DOHH2 (cell line): ENCODE measurements around the gene CPOX.

Experiments
- H3F3A ChIP-seq: fragments of 200-600 bp; sonication (generic), shearing (Covaris generic); 2 replicates; pipeline ENCODE4 v1.6.0; 2016; ENCODE audit warnings: antibody characterized with exemption, mild to moderate bottlenecking; ENCODE audit not compliant: control insufficient read depth, insufficient read depth
- H3K27ac ChIP-seq: fragments of 200-600 bp; sonication (generic); 2 replicates; pipeline ENCODE4 v1.5.1; 2014; ENCODE audit warnings: low read depth, mild to moderate bottlenecking, low read length, moderate library complexity
- H3K27me3 ChIP-seq: fragments of 200-600 bp; sonication (generic); 2 replicates; pipeline ENCODE4 v1.6.1; 2014; ENCODE audit warnings: mild to moderate bottlenecking, low read length, mixed read lengths; ENCODE audit not compliant: control insufficient read depth
- H3K36me3 ChIP-seq: fragments of 200-600 bp; sonication (generic); 2 replicates; pipeline ENCODE4 v1.6.1; 2014; ENCODE audit warnings: mild to moderate bottlenecking, low read length, moderate library complexity, mixed read lengths; ENCODE audit not compliant: control insufficient read depth
- H3K4me1 ChIP-seq: fragments of 200-600 bp; sonication (generic); 2 replicates; pipeline ENCODE4 v1.6.1; 2014; ENCODE audit warnings: mild to moderate bottlenecking, low read length, mixed read lengths; ENCODE audit not compliant: control insufficient read depth
- H3K4me2 ChIP-seq: fragments of 200-600 bp; sonication (generic); 2 replicates; pipeline ENCODE4 v1.6.0; 2014; ENCODE audit warnings: mild to moderate bottlenecking, low read length, moderate library complexity
- H3K4me3 ChIP-seq: fragments of 200-600 bp; sonication (generic); 2 replicates; pipeline ENCODE4 v1.5.1; 2014; ENCODE audit warnings: mild to moderate bottlenecking, low read length, mixed read lengths
- H3K79me2 ChIP-seq: fragments of 200-600 bp; sonication (generic); 2 replicates; pipeline ENCODE4 v1.6.1; 2014; ENCODE audit warnings: mild to moderate bottlenecking, low read length, mixed read lengths; ENCODE audit not compliant: control insufficient read depth
- H3K9me2 ChIP-seq: fragments of 200-600 bp; sonication (generic); replicated peaks from 2 replicates; pipeline ENCODE4 v1.6.1; 2014; ENCODE audit warnings: mild to moderate bottlenecking, low read length, mixed read lengths; ENCODE audit not compliant: control insufficient read depth
- H3K9me3 ChIP-seq: fragments of 200-600 bp; sonication (generic); 2 replicates; pipeline ENCODE4 v1.6.1; 2014; ENCODE audit warnings: antibody characterized with exemption, low read length, mixed read lengths; ENCODE audit not compliant: control insufficient read depth, insufficient read depth
- H4K20me1 ChIP-seq: fragments of 200-600 bp; sonication (generic); 2 replicates; pipeline ENCODE4 v1.6.0; 2014; ENCODE audit warnings: low read depth, mild to moderate bottlenecking, antibody characterized with exemption, low read length, moderate library complexity; ENCODE audit not compliant: control insufficient read depth, insufficient read depth
- EZH2phosphoT487 ChIP-seq: fragments of 200-600 bp; sonication (generic); IDR thresholded peaks from 2 replicates; pipeline ENCODE4 v1.6.1; 2017; ENCODE audit warnings: borderline replicate concordance, mild to moderate bottlenecking, antibody characterized with exemption, low read length, moderate library complexity, mixed read lengths
- TF ChIP-seq, protein P1 (sequence below): fragments of 200-600 bp; sonication (generic); IDR thresholded peaks from one replicate; pipeline ENCODE4 v1.5.1; 2014; ENCODE audit warnings: antibody characterized with exemption, mild to moderate bottlenecking, low read depth, low read length; ENCODE audit not compliant: poor library complexity, severe bottlenecking

The CPOX gene

DNA sequence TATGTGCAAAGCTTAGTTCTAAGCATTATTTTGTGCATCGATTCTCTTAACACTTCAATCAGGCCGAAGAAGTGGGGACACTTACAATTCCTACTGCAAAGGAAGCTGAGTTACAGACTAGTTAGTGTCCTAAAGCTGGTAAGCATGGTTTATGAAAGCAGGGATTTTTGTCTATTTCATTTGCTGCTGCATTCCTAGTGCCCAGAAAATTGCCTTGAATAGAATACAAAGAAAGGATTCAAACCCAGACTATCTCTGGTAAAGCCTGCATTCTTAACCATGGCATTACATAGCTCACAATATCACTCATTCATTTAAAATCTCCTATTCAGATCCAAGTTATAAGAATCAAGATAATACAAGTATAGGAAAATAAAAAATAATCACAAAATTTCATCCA, 24.4 kb upstream of the CPOX start:
- TF ChIP-seq, protein P1, sequence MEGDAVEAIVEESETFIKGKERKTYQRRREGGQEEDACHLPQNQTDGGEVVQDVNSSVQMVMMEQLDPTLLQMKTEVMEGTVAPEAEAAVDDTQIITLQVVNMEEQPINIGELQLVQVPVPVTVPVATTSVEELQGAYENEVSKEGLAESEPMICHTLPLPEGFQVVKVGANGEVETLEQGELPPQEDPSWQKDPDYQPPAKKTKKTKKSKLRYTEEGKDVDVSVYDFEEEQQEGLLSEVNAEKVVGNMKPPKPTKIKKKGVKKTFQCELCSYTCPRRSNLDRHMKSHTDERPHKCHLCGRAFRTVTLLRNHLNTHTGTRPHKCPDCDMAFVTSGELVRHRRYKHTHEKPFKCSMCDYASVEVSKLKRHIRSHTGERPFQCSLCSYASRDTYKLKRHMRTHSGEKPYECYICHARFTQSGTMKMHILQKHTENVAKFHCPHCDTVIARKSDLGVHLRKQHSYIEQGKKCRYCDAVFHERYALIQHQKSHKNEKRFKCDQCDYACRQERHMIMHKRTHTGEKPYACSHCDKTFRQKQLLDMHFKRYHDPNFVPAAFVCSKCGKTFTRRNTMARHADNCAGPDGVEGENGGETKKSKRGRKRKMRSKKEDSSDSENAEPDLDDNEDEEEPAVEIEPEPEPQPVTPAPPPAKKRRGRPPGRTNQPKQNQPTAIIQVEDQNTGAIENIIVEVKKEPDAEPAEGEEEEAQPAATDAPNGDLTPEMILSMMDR = no peak
- no peak for TF ChIP-seq EZH2phosphoT487
- Histone ChIP-seq H3K4me3 (no peak overlapping the region), H3K79me2 (no peaks in the 10 kb centered on the region), H3K27me3 (no peaks in the 10 kb centered on the region), H3K36me3 (no peaks in the 10 kb centered on the region), H3K4me2 (no peak overlapping the region), H3F3A (no peaks in the 10 kb centered on the region), H3K27ac (no peak overlapping the region), H4K20me1 (no peaks in the 10 kb centered on the region), H3K4me1 (no peaks in the 10 kb centered on the region), H3K9me2 (no peaks in the 10 kb centered on the region), H3K9me3 (no peaks in the 10 kb centered on the region; the same call in 1 of the 2 replicates)

DNA sequence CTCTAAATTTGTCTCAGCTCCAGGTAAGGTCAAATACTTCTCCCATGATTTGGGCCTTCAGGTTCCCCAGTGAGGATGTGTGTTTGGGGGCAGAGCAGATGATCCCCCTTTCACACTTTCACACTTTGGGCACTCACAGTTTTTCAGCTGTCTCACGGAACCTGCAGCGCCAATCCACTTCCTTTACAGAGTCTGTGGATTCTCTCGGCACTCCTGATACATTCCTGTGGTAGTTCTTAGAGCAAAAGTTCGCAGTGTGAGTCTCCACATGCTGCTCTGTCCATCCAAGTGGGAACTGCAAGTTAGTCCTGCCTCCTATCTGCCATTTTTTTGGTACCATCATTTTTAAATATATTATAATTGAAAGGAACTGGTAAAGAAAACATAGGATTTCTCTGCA, 20.2 kb upstream of the CPOX start:
- Histone ChIP-seq H3K4me2 (no peak overlapping the region), H3K27ac (no peak overlapping the region)

DNA sequence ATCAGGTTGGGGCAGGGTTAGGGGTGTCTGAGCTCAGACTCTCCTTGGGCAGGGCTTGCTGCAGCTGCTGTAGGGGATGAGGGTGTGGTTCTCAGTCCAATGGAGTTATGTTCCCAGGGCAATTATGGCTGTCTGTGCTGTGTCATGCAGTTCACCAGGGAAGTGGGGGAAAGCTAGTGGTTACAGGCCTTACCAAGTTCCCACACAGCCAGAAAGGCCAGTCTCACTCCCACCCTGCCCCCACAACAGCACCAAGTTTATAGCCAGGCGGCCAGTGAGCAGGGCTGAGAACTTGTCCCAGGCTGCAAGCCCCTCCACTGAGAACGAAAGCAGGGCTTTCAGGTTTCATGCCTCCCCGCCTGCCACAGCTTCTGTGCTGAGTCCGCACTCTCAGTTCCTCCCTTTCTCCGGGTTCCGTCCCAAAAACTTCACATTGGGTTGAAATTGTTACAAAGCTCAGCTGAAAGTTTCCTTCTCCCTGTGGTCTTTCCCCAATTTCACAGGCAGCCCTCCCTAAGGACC, 19.6 kb upstream of the CPOX start:
- H3K27me3 ChIP-seq = no peaks in the 10 kb centered on the region
- H3K4me2 ChIP-seq = no peak overlapping the region
- no peaks in the 10 kb centered on the region for H3F3A ChIP-seq
- H3K27ac ChIP-seq = no peak overlapping the region
- no peaks in the 10 kb centered on the region for H4K20me1 ChIP-seq
- no peak overlapping the region for H3K4me3 ChIP-seq
- H3K9me3 ChIP-seq = no peaks in the 10 kb centered on the region; the same call in 1 of the 2 replicates
- no peaks in the 10 kb centered on the region for H3K36me3 ChIP-seq
- TF ChIP-seq, protein P1 = no peak
- TF ChIP-seq EZH2phosphoT487 = no peak
- H3K79me2 ChIP-seq = no peaks in the 10 kb centered on the region
- no peaks in the 10 kb centered on the region for H3K9me2 ChIP-seq
- H3K4me1 ChIP-seq = no peaks in the 10 kb centered on the region

More for the DNA sequence above, 20.2 kb upstream of the CPOX start:
- Histone ChIP-seq H3K36me3 (no peaks in the 10 kb centered on the region), H3F3A (no peaks in the 10 kb centered on the region), H4K20me1 (no peaks in the 10 kb centered on the region), H3K9me3 (no peaks in the 10 kb centered on the region; the same call in 1 of the 2 replicates), H3K27me3 (no peaks in the 10 kb centered on the region), H3K79me2 (no peaks in the 10 kb centered on the region), H3K9me2 (no peaks in the 10 kb centered on the region), H3K4me1 (no peaks in the 10 kb centered on the region), H3K4me3 (no peak overlapping the region)
- no peak for TF ChIP-seq EZH2phosphoT487
- TF ChIP-seq, protein P1 = no peak
